22Rv1 (cell line): ENCODE data around the gene FAM78A.

Experiments
- ZFX ChIP-seq: fragments of 450-650 bp; IDR thresholded peaks from 2 replicates; pipeline ENCODE4 v1.6.1; 2017; ENCODE audit warnings: antibody characterized with exemption, borderline replicate concordance
- TF ChIP-seq, protein P1 (sequence below): fragments of 450-650 bp; IDR thresholded peaks from 2 replicates; pipeline ENCODE4 v1.5.1; 2017; ENCODE audit warnings: mild to moderate bottlenecking

DNA sequence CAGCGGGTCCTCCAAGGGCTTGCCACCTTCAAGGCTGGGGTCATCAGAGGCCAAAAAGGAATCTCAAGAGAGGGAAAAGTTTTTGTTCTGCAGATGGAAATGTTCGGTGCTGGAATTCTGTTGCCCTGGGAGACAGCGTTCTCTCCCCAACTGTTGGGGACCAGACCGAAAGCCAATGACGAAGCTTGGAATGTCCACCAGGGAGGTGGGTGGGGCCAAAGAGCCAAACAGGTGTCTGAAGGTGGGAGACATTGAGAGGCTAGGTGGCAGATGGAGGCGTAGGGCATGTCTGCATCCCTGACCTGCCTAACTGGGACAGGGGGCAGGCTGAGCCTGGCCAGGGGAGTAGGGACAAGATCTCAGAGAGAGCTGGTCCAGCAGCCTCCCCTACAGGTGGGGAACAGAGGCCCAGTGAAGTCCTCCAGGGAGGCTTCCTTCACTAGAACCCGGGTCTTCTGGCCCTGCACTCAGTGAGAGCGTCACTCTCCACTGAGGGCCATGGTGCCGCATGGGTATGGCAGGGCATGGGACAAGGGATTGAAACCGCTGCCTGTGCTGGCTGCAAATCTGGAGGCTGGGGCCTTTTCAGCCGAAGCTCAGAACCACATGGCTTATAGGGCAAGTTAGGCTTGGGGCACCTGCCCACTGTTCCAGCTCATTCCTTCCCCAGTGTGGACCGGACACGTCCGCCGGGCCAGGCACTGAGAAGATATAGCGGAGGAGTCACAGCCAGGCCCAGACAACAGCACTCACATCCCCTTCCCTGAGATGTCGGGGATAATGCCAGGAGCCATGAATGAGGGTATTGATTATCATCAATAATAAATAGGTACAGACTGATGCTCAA lies 5.0 kb upstream of the FAM78A start:
- TF ChIP-seq, protein P1, sequence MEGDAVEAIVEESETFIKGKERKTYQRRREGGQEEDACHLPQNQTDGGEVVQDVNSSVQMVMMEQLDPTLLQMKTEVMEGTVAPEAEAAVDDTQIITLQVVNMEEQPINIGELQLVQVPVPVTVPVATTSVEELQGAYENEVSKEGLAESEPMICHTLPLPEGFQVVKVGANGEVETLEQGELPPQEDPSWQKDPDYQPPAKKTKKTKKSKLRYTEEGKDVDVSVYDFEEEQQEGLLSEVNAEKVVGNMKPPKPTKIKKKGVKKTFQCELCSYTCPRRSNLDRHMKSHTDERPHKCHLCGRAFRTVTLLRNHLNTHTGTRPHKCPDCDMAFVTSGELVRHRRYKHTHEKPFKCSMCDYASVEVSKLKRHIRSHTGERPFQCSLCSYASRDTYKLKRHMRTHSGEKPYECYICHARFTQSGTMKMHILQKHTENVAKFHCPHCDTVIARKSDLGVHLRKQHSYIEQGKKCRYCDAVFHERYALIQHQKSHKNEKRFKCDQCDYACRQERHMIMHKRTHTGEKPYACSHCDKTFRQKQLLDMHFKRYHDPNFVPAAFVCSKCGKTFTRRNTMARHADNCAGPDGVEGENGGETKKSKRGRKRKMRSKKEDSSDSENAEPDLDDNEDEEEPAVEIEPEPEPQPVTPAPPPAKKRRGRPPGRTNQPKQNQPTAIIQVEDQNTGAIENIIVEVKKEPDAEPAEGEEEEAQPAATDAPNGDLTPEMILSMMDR: no peak
- TF ChIP-seq ZFX: no peak
